Thymus (tissue), 11 donors: Measurements from ENCODE around the gene VSIG8. TPM values are rescaled to one million over a fixed set of nuclear protein-coding genes. Genes with fewer than 3 reads are reported as not detected.

Source experiments
- DNase-seq, 9 donors: peaks; one replicate each; pipeline ENCODE4 v3.0.0-alpha.2; 2013; ENCODE audit warnings: low spot score in 9 of 9, low read depth in 6 of 9, missing footprints in 1 of 9
- H3K27ac ChIP-seq, 2 donors: one replicate each; pipeline ENCODE4 v1.5.1; 2013; ENCODE audit warnings: control low read depth in 1 of 2, low read depth in 1 of 2, low read length in 1 of 2, mild to moderate bottlenecking in 1 of 2, moderate library complexity in 1 of 2
- H3K27me3 ChIP-seq, 2 donors: one replicate each; pipeline ENCODE4 v1.5.1; 2013; ENCODE audit warnings: low read length in 1 of 2; ENCODE audit not compliant: control insufficient read depth in 2 of 2, insufficient read depth in 1 of 2
- H3K36me3 ChIP-seq, 2 donors: one replicate each; pipeline ENCODE4 v1.5.1; 2013; ENCODE audit warnings: low read length in 1 of 2, mild to moderate bottlenecking in 1 of 2, moderate library complexity in 1 of 2; ENCODE audit not compliant: control insufficient read depth in 2 of 2, insufficient read depth in 2 of 2
- H3K4me1 ChIP-seq, 2 donors: one replicate each; pipeline ENCODE4 v1.5.1; 2013; ENCODE audit warnings: low read length in 2 of 2; ENCODE audit not compliant: control insufficient read depth in 2 of 2, insufficient read depth in 2 of 2
- H3K4me3 ChIP-seq, 2 donors: one replicate each; pipeline ENCODE4 v1.5.1; 2013; ENCODE audit warnings: low read length in 2 of 2, control low read depth in 1 of 2, mild to moderate bottlenecking in 1 of 2
- H3K9me3 ChIP-seq, 2 donors: one replicate each; pipeline ENCODE4 v1.5.1; 2013; ENCODE audit warnings: low read length in 1 of 2, mild to moderate bottlenecking in 1 of 2; ENCODE audit not compliant: control insufficient read depth in 2 of 2, insufficient read depth in 1 of 2
- WGBS: extraction: QIAGEN DNeasy Blood & Tissue Kit; methylation state at CpG from one replicate; pipeline ENCODE4 v1.1.7; 2013; 5-methylcytosine and 5-hydroxymethylcytosine counted together
- polyA plus RNA-seq: library from polyadenylated mRNA; stranded (reverse); fragments of 200-250 nt; gene quantifications from one replicate; pipeline ENCODE4 v1.2.3, GENCODE V29; 2013
- total RNA-seq: library from RNA; stranded (reverse); fragments of 120-200 nt; gene quantifications from one replicate; pipeline ENCODE4 v1.2.4, GENCODE V29; 2013
- donor health status: healthy.

Gene VSIG8
- total and polyA plus RNA-seq, 2 donors: 0.24 to 2.6 TPM

GRCh38 chr1:159854693-159855192 is 7.7 kb downstream of the VSIG8 start:
- H3K4me1 ChIP-seq: peaks cover 2 to 7% of the 10 kb centered on the region in 2 donors
- peak overlapping the region in 1 of 2 donors; percentile 71 for H3K27ac ChIP-seq
- peaks cover 0 to 61% of the 10 kb centered on the region in 2 donors for H3K27me3 ChIP-seq
- H3K36me3 ChIP-seq: no peaks in the 10 kb centered on the region
- peak overlapping the region; percentile 34 to 65 for H3K4me3 ChIP-seq
- peak in 6 of 9 donors; percentile 18 to 65 (median 38) for DNase-seq
- under 1% methylated on average over 59 of the region's 59 CpGs for WGBS
- H3K9me3 ChIP-seq: no peaks in the 10 kb centered on the region

- Histone ChIP-seq H3K27me3 (peaks cover 0 to 61% of the 10 kb centered on the region in 2 donors), H3K36me3 (no peaks in the 10 kb centered on the region), H3K4me1 (peaks cover 2 to 7% of the 10 kb centered on the region in 2 donors), H3K27ac (peak overlapping the region in 1 of 2 donors; percentile 71), H3K4me3 (peak overlapping the region; percentile 34 to 65), H3K9me3 (no peaks in the 10 kb centered on the region)
- WGBS: 3% methylated on average over 31 of the region's 31 CpGs
- peak in 1 of 9 donors; percentile 9 for DNase-seq
These were observed 8.3 kb downstream of the VSIG8 start for GRCh38 chr1:159854116-159854692.

- H3K4me3 ChIP-seq: peak overlapping the region; percentile 34 to 65
- peaks cover 0 to 61% of the 10 kb centered on the region in 2 donors for H3K27me3 ChIP-seq
- 27% methylated on average over 6 of the region's 6 CpGs for WGBS
- DNase-seq: peak in 1 of 9 donors; percentile 19
- H3K27ac ChIP-seq: no peak overlapping the region
- H3K36me3 ChIP-seq: no peaks in the 10 kb centered on the region
- peaks cover 2 to 7% of the 10 kb centered on the region in 2 donors for H3K4me1 ChIP-seq
- no peaks in the 10 kb centered on the region for H3K9me3 ChIP-seq
These were observed 8.9 kb downstream of the VSIG8 start for GRCh38 chr1:159853417-159854115.

- Histone ChIP-seq H3K36me3 (no peaks in the 10 kb centered on the region), H3K4me3 (no peak overlapping the region), H3K27ac (no peak overlapping the region), H3K27me3 (peaks cover 0 to 47% of the 10 kb centered on the region in 2 donors), H3K4me1 (peaks cover 2 to 7% of the 10 kb centered on the region in 2 donors), H3K9me3 (no peaks in the 10 kb centered on the region)
- 93% methylated on average over 1 of the region's 1 CpG for WGBS
- no peak for DNase-seq
These were observed 11.1 kb downstream of the VSIG8 start for GRCh38 chr1:159851407-159851806.

- no peak for DNase-seq
- no peaks in the 10 kb centered on the region for H3K9me3 ChIP-seq
- WGBS: 88% methylated on average over 2 of the region's 2 CpGs
- H3K36me3 ChIP-seq: no peaks in the 10 kb centered on the region
- H3K4me1 ChIP-seq: peaks cover 2 to 3% of the 10 kb centered on the region in 2 donors
- H3K4me3 ChIP-seq: no peak overlapping the region
- H3K27me3 ChIP-seq: peaks cover 0 to 31% of the 10 kb centered on the region in 2 donors
- no peak overlapping the region for H3K27ac ChIP-seq
These were observed 12.7 kb downstream of the VSIG8 start for GRCh38 chr1:159849626-159850366.

- H3K4me3 ChIP-seq: no peak overlapping the region
- WGBS: 93% methylated on average over 3 of the region's 3 CpGs
- no peak overlapping the region for H3K27ac ChIP-seq
- no peaks in the 10 kb centered on the region for H3K9me3 ChIP-seq
- no peaks in the 10 kb centered on the region for H3K4me1 ChIP-seq
- peaks cover 0 to 16% of the 10 kb centered on the region in 2 donors for H3K27me3 ChIP-seq
- H3K36me3 ChIP-seq: no peaks in the 10 kb centered on the region
- DNase-seq: no peak
These were observed 14.1 kb downstream of the VSIG8 start for GRCh38 chr1:159848326-159848725.

GRCh38 chr1:159847231-159847630 is 15.2 kb downstream of the VSIG8 start:
- Histone ChIP-seq H3K27me3 (peaks cover 0 to 9% of the 10 kb centered on the region in 2 donors), H3K4me1 (no peaks in the 10 kb centered on the region), H3K4me3 (no peak overlapping the region), H3K36me3 (no peaks in the 10 kb centered on the region), H3K9me3 (no peaks in the 10 kb centered on the region), H3K27ac (no peak overlapping the region)
- no peak for DNase-seq
- 81% methylated on average over 4 of the region's 4 CpGs for WGBS

GRCh38 chr1:159845751-159846629 is 16.5 kb downstream of the VSIG8 start:
- Histone ChIP-seq H3K9me3 (no peaks in the 10 kb centered on the region), H3K4me1 (no peaks in the 10 kb centered on the region), H3K36me3 (no peaks in the 10 kb centered on the region), H3K27me3 (peaks cover 0 to 9% of the 10 kb centered on the region in 2 donors), H3K4me3 (no peak overlapping the region), H3K27ac (no peak overlapping the region)
- no peak for DNase-seq
- WGBS: 93% methylated on average over 13 of the region's 13 CpGs
